GM18526 (cell line): ENCODE results near the gene FAR2.

Experiments used
- POLR2A ChIP-seq: IDR thresholded peaks from 3 replicates; pipeline ENCODE4 v1.6.1; 2011; ENCODE audit not compliant: insufficient read length; ENCODE audit errors: extremely low read depth

FAR2 gene

DNA sequence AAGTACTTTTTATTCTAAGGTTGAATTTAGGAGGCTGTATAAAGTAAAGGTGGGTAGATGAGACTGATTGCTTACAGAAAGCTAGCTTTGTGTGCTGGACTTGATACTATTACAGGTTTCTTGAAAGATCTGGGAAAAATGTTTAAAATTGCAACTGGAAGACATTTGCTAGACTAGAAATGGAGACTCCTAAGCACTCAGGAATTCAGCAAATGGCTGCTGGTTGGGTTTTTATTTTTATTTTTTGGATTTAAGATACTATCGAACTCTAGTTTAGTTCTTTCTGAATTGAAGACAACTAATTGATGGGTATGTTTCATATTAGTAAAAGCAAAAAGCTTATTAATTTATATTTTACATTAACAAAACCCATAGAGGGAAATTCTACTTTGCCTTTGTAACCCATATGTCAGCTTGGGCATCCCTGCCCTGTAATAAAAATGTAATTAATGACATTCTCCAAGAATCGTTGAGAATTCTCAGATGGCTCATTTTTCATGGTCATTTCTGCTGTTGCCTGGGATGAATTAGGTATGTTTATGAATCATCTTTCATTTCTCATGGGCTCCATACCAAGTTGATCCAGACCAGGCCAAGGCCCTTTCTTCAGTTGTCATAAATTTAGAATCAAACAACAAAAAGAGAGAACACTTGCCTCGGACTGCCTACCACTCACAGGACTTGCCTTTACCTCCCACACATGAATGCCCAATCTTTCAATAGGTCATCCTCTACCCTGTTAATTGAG lies 129.8 kb downstream of the FAR2 start:
- TF ChIP-seq POLR2A, result no peak

DNA sequence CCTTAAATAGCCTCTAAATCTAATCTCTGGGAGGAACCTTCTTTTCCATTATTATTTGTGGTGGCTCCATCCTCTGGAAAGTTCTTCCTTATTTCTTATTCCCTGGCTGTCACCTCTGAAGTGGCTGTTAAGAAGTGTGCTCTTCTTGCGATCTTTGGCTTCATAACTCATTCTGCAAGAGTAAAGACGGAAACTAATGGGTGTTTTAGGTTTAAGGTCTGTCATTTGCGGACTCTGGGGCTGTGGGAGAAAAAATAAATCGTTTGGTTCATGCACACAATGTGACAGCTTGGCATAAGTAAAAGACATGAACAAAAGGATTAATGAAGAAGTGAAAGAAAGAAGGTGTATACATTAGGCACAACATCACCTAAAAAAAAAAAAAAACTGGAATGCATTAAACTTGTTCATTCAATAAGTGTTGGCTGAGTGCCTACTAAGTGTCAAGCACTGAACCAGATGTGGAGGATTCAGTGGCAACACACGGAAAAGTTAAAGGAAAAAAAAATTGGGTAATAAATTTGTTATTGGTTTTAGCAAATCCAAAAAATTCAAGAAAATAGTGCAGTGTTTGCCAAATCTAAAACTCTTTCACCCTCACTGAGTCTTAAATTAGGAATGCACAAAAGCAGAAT lies 132.4 kb downstream of the FAR2 start:
- no peak for TF ChIP-seq POLR2A

DNA sequence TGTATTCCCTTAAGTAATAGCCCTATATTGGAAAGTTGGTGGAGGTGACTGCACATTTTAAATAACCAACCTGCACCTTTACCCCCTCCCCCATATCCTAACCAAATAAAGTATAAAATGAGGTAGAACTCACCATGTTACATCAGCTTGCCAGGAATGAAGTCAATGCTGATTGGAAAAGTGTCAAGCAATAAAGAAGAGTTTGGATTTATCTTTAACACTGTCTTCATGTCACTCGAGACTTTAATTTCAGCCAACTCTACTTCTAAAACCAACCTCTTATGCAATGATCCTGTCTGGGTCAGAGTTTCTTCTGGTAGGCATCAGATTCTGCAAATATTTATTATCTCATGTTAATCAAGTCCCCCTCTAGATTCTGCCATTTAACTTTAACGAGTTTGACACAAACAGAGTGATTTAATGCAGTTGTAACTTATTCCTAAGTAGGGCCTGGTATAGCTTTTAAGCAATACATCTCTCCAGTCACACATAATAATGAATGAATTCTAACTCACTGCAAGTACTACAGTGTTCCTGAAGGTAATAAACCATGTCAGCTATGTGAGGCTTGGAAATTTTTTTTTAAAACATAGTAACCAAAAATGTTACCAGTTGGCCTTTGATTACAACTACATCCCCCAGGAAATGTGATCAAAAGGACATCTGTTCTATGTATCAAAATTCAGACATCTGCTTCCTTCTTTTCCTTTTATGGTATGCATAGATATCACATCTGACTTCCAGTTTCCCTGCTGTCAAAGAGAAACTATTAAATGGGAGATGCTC lies 133.1 kb downstream of the FAR2 start:
- TF ChIP-seq POLR2A, result no peak

DNA sequence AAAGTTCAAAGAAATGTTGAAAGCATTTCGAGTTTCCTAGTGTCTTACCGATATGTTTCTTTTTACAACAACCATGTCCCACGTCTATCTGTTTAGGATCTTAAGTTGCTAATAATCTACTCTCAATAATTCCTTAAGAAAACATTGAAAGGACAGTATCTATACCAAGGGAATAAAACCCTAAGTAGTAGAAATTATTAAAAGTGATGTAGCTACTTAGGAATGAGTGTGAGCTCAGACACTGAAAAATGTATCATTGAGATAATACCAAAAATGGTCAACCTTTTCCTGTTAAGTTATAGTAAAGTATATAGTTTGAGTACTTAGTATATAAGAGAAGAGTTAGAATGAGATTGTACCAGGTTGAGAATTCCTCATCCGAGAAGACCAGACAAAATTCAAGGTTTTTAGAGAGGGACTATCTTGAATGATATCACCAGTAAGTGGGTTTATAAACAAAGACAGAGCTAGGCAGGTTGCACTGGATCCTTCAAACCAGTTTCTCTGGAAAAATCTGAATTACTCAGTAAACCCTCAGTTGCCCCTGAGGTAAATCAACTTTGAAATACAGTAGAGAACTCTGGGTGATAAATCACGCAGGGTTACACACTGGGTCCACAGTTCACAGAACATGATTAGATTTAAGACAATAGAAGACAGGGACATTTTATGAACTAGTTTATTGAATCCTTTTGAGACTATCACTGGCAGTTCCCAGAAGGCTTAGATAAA lies 135.1 kb downstream of the FAR2 start:
- no peak for TF ChIP-seq POLR2A

DNA sequence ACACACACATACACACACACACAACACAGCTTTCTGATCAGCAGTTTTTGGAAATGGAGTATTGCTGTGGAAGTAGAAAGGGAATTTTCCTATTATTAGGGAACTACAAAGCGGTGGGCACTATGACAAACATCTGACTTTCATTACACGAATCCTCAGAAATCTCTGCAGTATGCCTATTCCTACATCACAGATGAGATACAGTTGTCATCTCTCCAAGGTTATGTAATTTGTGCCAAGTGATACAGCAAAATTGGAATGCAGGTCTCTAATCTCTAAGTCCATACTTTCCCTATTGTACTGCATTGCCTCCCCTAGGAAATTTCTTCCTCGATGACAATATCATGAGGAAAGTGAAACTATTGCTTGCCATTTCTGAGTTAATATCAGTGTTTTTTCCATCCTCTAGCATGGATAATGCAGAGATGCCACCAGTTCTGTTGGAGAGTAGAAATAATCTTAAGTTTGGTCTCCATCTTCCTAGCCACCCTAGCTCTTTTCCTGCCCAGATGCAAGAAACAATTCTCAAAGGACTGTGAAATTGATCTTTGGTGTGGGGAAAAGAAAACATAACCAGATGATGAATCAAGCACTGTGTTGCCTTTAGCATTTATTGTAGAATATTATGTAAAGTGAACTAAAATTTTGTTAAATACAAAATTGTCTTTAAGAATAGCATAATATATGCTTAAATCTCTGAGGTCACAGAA lies 137.2 kb downstream of the FAR2 start:
- TF ChIP-seq POLR2A, result no peak

DNA sequence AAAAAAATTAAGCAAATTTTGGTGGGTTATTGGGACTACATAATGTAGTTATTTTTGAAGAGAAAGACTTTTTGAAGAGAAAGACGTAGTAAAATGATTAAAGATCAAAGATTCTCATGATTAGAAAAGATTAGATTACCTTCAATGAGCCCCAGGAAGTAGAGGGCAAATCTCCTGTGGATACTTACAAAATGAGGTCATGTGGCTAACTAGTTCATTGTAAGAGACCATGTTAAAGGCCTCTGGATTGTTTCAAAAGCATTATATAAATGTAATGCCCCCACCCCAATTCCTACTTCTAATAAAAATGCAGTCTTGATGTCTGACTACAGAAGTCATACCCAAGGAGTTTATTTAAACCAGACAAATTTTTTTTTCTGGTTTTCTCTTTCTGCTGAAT lies 138.5 kb downstream of the FAR2 start:
- TF ChIP-seq POLR2A, result no peak

DNA sequence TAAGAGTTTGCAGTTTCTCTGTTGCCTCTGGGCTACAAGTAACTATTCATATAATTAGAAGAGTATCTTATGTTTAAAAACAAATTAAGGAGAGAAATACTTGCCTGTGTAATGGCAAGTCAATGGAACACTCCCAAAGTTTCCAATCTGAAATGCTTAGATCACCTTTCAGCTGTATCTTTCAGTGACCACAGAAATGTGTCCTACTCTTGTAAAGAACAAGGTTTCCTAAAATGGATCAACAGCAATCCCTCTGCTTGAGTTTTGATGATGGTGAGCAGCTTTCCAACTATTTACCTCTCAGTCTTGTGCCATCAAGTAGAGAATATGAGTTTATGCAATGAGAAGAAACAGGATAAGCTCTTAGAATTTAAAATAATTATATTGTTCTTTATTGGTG lies 139.0 kb downstream of the FAR2 start:
- no peak for TF ChIP-seq POLR2A

DNA sequence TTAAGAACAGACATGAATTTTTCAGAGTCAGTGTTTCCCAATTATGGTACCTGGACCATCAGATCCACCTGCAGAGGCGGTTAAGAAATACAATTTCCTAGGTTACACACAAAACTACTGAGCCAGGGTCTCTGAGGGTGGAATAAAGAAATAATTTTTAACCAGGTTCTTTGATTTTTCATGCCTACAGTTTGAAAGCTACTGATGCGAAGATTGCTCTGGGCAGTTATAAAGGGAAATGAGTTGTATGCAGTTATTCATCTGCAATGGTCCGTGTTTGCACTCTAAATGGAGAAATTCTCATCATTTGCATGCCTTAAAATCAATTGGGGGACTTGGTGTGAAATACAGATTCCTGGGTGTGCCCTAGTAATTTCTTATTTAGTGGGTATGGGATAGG lies 142.1 kb downstream of the FAR2 start:
- TF ChIP-seq POLR2A, result no peak

DNA sequence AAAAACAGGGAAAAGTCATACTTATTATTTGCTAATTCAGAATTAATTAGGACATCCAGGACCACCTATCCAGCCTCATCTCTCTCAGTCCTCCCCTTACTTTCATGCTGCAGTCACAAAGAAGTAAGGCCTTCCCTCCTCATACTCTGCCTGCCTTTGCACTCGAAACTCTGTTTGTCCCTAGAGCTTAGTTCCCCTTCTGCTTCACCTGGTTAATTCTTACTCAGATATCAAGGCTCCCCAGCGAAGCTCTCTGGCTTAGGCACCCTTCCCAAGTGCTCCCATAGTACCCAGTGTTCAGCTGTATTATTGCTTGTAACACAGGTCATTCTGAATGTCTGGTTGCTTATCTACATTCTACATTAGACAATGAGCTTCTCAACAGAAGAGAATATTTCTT lies 150.6 kb downstream of the FAR2 start:
- no peak for TF ChIP-seq POLR2A

DNA sequence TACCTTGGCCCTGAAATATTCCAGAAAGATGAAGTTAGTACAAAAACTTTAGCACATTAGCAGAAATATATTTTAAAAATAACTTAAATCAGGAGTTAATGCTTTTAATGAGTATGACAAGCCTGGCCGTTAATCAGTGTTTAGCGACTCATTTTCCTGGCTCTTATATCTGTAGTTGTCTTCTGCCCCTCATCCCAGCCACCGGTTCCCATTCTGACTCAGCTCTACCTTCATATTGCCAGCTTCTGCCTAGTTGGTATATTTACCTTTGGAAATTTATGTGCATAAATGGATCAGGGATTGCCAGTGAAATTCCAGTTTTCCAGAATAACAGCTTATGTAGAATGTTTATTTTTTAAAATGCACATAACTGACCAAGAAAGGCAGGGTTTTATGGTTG lies 152.0 kb downstream of the FAR2 start:
- no peak for TF ChIP-seq POLR2A

DNA sequence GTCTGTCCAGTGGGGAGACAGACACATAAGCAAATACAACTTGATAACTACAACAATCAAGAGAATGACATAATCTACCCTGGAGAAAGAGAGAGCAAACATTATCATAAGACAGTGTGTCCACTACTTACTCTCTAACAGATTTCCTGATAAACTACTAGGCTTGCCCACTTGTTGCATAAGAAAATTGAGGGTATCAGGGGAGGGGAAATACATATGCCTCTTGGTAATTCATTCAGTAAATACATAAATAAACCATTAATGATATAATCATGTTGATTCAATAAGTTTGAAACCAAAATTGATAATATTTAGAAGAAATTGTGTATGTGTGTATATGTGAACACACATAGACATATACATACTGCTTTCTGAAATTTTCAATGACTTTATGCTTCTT lies 155.3 kb downstream of the FAR2 start:
- TF ChIP-seq POLR2A, result no peak

DNA sequence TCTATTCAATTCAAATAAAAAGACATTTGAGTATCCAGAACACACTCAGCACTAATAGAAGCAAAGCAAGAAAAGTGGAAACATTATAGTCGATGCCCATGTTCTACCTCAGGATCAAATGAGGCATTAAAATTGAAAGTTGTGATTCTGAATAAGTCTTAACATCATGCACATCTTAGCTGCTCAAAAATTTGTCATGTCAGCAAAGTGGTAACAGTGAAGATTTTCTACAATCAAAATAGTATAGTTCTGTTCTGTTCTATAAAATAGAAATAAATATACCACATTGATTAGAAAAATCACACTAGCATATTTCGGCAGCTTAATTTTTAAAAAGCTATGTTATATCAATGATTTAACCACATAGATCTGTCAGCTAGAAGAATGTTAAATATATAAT lies 157.2 kb downstream of the FAR2 start:
- TF ChIP-seq POLR2A, result no peak

DNA sequence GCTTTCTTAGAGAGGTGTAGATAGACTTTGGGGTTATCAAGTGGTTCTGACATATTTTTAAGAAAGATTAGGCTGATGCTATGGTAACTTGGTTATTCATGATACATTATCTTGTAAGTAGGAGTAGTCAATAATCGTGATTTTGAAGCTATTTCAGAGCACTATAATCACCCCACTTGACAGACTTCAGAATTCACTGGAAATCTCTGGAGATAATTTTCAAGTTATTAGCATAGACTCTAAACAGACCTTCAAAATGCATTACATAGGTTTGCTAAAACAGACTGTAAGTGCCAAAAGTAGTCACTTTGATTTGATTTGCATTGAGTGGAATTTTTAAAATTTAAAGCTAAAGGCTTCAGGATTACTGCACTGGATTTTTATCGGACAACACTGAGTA lies 157.6 kb downstream of the FAR2 start:
- TF ChIP-seq POLR2A, result no peak

DNA sequence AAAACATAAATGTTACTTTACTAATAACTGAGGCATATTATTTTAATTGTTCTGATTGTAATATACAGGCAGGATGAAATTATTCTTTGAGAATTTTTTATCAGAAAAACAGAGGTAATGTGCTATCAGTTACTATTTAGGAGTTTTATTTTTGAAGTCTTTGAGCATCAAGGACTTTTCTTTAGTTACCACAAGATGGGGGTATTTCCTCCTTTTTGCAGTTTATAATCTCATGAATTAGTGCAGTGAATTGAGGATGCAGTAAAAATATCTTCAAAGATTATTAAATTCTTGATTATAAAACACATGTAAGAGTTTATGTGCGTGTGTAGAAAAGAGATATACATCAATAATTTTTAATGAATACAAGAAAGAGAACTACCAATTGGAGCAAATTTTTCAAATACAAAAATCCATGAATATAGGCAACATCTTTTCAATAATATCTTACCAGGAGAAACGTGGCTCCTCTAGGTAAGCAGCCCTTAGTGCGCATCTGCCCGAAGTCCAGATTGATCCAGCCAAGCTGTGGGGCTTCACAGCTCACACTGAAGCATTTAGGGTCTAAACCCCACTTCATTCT lies 160.3 kb downstream of the FAR2 start:
- TF ChIP-seq POLR2A, result no peak

DNA sequence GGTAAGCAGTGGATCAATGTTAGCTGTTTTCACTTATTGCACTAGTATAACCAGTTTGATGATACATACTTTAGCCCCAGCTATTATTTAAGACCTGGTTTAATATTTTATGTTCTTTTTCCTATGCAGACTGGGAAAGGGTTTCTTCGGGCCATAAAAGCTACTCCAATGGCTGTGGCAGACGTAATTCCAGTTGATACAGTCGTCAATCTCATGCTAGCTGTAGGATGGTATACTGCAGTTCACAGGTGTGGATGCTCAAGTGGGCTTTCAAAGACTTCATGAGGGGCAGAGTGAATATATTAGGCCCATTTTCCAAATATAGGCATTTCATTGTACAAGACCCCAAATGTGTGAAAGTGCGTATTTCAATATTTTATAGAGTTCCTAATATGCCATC lies 161.8 kb downstream of the FAR2 start:
- TF ChIP-seq POLR2A, result no peak

DNA sequence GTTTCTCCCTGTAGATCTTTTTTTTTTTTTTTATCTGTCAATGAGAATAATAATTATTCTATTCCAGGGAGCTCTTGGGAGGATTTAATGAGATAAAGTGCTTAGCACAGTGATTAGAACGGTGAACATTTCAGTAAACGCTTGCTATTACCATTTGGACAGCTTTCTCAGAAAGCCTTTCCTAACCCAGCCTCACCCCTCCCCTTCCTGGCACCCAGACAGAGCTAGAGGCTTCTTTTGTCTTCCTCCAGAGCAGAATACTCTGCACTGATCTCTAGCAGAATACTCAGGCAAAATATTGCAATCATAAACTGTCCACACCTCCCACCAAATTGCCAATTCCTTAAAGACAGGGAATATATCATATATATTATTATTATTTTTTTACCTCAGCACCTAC lies 165.3 kb downstream of the FAR2 start:
- no peak for TF ChIP-seq POLR2A
